HS-5 (cell line): ENCODE measurements around the gene DLX4.

ENCODE experiments used
- DNase-seq: peaks from one replicate; pipeline ENCODE4 v3.0.0-alpha.2; 2012; ENCODE audit warnings: low read depth

Gene DLX4

DNA sequence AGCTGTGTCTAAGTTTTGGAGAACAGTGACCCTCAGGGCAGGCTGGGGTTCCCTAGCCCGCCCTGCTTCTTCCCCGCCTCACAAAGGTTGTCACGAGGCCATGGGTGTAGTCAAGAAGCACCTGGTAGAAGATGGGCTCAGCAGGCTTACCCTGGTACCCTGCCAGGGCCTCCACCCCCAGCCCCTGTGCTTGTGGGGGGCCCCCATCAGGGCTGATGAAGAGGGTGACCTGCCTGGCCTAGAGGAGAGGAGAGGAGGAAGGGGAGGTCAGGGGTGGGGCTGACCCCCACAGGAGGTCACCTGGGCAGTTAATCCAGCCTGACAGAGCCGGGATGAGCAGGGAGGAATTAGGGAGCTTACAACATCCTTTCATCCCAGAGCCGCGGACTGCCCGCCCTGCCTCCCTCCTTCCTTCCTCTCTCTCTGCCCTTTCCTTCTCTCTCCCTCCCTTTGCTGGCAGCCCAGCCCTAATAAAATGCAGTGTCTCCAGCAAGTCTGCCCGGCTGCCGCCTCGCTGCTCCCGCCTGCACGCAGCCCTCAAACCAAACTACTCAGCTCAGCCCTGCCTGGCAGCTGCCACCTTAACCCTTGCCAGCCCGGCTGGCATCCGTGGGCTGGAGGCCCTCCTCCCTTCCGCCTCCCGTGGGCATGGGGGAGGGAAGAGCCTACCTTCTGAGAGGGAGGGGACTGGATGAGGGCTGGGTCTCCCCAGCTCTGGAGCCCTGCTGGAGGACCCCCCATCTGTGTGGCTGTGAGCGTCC, 18.9 kb downstream of the DLX4 start:
- DNase-seq, result no peak

DNA sequence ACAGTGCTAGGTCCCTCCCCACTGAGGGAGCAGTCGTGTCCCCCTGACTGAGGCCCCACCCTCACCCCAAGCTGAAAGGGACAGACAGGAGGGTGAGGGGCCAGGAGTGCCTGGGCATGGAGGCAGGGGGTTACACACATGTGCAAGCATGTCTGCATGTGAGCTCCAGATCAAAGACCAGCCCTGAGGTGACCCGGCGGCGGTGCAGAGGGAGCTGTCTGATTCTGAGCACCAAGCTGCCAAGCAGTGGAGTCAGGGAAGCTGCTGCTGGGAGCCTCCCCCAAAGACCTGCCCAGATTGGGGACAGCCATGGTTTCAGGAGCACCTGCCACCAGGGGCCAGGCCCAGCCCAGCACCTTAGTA, 20.5 kb downstream of the DLX4 start:
- DNase-seq, result no peak

DNA sequence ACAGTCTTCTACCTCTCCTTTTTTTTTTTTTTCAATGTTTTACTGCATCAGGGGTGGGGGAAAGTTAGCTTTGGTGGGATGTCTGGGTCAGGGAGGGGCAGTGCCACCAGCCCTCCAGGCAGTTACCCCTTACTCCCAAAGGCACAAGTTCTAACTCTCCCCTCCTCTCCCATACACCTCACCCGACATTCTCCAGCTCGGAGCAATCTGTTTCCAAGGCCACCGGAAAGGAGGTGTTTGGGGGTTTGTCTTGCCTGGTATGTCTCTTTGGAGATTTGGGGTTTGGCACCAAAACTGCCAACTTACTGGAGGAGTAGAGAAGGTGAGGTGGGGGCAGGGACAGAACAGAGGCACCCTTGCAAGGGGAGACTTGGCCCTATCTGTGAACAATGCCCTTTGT, 21.3 kb downstream of the DLX4 start:
- DNase-seq, result no peak

DNA sequence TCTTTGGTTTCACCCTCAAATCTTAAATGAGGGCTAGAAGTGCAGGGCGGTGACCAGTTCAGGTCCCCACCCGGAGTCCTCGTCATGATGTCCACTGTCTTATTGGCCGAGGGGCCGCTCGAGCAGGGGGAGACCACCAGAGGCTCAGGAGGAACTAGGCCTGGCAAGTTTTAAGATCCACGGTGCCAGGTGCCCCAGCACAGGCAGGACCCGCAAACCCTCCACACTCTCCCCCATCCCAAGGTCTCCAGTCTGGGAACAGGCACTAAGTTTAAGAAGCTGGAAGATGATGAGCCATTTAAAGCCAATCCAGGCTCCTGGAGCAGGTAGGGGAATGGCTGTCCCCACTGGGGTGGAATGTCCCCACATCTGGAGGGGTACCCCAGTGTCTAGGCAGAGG, 21.9 kb downstream of the DLX4 start:
- DNase-seq, result no peak

DNA sequence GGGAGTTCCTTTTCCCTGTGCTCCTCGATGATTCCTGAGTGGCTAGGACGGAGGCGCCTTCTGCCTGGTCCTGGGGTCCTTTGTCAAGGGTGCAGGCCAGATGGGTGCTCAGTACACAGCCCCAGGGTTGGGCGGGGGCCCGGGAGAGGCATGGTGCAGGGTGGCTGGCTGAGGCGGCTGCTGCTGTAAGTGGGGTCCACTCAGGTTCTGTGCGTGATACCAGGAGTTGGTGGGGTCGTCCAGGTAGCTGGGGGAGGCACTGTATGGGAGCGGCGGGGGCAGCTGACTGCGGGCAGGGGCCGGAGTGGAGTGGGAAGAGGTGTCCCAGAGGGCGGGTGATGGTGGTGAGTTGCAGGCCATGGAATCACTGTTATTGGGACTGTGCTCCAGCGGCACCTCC, 22.4 kb downstream of the DLX4 start:
- no peak for DNase-seq

DNA sequence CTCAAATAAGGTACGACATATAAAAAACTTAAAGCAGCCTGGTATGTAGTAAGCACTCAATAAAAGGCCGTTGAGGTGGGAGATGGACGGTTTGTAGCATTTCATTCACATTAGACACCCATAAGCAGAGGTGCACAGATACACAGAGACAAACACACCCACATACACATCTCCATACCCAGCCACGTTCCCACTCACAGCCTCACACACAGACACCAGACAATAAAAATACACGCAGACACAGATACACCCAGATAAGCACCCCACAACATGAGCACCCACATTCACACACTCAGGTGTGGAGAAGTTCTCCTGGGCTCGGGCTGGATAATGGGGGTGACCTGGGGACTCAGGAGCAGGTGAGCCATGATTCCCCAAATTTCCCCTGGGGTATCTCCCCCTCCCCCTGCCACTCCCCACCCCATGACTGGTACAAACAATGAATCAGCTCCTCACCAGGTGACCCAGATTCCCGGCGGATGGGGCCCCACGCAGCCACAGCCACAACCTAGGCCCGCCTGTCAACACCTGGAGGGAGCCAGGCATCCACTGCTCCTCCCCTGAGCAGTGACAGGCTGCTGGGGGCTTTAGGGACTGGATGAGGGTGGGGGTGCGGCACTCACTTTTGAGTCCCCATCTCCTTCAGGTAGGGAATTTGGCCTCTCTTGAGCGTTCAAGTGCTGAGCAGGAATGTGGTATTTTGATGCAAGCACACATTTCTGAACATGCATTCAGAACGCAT, 23.4 kb downstream of the DLX4 start:
- DNase-seq, result no peak

DNA sequence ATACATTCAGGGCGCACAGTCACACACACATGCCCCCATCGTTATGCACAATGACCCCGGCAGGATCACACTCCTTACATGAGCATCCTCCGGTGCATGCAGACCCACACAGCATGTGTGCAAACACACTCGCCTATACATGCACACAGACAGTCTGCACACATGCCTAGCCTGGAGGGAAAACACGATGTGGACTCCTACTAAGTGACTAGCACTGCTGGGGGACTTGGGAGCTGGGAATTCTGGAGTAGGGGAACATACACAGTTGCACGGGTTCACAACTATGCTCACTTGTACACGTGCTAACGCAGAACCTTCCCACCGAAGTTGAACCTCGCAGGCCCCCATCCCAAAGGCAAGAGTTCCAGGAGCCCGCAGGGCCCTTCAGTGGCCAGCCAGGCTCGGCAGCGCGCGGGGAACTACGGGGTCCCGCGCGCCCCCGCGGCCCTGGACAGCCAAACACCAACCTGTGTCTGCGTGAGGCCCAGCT, 24.0 kb downstream of the DLX4 start:
- DNase-seq, result no peak

DNA sequence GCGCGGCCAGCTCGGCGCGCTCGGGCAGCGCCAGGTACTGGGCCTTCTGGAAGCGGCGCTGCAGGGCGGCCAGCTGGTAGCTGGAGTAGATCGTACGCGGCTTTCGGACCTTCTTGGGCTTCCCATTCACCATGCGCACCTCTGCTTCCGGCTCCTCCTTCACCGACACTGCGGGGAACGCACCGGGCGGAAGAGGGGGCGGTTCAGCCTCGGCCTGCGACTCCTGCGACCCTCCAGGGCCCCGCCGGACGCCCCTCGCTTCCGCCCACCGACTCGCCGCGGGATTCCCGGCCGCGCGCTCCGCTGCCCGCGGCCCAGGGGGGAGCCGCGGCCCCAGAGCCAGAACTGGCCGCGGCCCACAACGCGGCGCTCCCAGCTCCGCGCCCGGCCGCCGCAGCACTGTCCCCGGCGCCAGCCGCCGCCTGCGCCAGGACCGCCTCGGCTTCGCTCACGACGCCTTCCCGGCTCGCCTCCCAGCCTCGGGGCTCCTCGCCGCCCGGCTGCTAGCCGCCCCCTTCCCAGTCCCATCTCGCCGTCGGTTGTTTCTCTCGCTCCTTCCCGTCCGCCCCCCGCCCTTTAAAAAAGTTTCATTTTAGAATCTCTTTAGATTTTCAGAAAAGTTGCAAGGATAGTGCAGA, 24.6 kb downstream of the DLX4 start:
- no peak for DNase-seq

DNA sequence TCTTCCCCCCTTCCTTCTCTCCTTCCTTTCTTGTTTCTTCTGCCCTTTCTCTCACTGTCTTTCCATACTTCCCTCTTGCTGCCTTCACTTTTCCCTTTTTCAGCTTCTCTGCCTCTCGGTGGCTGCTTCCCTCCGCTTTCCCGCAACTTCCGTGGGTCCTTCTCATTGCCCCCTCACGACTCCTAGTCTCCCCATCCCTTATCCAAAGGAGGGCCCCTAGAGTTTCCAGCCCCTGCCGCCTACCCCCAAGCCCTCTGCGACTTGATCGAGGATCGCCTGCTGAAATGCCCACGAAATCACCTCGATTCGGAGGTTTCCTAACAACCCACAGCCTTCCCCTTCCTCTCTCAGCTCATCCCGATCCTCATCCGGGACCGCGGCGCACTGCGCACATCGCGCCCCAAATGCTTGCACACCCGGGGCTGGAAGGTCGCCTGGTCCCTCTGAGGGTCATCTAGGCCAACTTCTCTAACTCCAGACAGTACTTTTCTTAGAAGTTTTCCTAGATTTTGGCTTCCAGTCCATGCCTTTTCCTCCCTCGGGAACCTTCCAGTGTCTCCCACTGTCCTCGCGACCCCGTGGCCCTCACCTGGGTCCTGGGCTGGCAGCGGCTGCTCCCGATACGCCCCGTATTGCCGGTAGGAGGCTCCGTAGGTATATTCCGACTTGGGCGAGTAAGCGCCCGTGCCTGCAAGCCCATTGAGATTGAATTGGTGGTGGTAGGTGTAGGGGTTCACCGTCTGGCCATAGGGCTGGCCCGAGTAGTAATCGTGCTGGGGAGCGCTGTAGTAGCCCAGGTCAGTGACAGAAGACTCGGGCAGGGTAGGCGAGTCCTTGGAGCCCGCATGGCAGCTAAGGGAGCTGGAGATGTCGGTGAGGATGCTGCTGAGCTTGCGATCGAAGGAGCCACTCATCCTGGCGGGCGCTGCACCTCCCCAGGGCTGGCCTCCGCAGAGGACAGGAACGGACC, 25.4 kb downstream of the DLX4 start:
- no peak for DNase-seq

DNA sequence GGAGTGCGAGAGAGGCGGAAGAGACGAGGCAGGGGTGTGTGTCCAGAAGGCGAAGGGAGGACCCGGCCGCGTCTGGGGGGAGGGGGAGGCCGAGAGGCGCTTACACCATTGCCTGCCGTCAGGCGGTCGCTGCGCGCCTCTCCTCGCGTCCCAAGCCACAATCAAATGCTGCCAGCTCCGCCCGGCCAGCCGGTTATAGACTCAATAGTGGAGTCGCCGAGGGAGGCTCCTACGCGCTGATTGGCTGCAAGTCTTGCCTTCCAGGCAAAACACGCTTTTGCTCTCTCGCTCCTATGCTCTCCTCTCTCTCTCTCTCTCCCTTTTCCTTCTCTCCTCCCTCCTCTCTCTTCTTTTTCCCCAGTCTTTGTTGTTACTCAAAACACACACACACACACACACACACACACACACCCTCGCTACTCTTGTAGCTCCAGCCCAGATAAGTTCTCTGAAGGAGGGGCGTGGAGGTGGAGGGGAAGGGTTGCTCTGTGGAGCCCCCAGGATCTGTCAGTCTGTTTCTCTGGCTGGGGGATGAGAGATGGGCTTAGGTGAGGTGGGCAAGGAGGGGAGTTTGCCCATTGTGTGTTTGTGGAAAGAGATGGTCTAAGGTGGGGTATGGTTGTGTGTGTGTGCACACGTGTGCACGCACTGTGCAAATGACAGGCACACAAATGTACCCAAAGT, 26.2 kb downstream of the DLX4 start, which contains the start of gene DLX3:
Gene DLX3, minus strand, starts transcription at position 170 of the 684 bp plus-strand sequence. CDS start 226 bp downstream, outside the sequence.
- peak; percentile 37 for DNase-seq

DNA sequence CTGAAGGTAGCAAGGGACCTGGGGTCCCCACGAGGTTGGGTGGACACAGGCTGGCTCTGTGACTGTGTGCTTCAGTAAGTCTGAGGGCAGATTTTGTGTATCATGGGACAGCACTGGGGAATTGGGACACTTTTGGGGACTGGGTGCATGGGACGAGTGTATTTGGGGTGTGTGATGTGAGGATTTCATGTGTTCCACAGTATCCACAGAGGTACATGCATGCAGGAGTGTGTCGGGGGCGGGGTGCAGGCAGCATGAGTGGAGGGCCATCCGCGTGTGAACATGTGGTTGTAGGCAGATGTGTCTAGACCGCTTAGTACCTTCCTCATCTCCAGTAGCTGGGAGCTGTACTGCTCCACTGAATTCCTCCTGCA, 27.1 kb downstream of the DLX4 start:
- DNase-seq, result no peak

DNA sequence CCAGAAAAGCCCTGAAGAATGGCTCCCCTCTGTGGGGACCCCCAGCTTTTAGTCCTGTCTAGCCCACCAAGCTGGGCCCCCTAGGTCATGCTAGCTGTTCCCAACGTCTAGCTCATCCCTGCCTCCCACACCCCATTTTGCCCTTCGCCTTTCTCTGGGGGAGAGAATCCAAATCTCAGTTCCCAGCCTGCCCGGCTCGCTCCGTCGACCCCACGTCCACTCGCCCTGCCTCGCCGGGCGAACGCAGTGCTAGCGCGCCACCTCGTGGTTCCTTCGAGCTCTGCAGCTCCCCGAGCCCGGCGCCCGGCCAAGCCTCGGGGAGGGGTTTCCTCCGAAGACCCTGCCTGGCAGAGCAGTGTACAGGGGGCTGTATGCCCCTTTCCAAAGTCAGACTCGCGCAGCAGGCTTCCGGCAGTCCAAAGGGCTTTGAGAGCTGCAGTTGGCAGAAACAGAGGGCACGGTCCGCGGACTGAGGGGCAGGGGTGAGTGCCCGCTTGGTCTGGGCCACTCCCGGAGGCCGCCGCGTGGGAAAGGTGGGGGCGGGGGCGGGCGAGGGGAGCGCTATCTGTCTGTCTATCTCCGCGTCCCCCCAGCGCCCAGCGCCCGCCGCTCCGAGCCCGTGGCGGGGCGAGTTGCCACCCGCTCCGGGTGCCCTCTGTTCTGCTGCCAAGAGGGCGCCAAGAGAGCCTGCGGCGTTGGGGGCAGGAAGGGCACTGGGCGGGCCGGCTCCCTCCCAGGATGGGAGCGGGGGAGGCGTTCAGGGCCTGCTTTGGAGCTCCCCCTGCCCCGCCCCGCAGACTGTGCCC, 27.7 kb downstream of the DLX4 start:
- DNase-seq, result no peak

DNA sequence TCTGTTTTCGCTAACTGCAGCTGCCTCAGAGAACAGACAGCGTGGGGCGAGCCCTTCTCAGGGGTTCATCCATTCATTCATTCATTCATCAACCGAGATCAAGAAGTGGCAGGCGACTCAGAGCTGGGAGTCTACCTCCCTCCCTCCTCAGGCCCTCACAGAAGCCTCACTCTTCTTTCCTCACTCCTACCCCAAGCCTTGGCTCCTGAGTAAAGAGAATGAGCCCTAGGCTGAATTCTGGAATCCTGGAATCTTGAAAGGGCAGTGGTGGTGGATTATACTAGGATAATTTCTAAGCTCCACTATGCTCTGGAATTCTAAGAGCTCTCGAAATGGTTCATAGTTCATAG, 28.3 kb downstream of the DLX4 start:
- no peak for DNase-seq

DNA sequence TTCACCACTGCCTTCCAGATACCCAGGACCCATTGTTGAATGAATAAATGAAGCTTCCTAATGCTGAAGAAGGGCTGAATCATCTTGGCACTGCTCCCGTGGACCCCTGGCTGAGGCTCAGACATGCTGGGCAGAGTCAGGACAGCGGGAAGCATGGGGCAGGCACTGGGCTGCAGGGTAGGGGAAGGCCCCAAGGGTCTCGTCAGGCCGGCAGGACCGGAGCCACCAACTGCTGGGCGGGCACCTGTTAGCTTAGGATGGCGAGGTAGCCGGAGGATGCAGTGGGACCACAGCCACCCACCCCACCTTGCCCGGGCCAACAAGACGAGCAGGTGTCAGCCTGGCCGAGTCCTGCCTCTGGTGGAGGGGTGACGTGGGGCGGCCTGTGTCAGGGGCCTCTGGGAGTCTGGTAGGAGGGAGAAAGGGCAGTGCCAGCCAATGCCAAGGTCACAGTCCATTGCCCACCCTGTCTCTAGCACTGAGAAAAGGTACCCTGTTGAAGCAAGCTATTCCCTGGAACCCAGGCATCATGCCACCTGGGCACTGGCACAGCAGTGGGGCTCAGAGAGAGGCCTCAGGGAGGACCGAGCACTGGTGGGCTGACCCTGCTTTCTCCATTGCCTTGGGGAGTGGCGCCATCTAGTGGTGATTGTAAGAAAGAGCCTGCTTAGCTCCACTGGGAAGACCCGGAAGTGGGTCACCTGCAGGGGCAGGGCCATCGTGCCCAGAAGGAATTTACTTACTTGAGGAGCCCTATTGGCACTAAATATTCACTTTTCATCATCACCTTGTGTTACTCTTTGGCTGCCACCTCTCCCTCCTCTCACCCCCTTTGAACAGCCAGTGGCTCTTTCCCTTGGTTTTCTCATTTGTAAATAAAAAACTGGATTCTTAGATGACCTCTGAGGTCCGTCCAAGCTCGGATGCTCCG, 29.0 kb downstream of the DLX4 start:
- DNase-seq, result peak; percentile 55

DNA sequence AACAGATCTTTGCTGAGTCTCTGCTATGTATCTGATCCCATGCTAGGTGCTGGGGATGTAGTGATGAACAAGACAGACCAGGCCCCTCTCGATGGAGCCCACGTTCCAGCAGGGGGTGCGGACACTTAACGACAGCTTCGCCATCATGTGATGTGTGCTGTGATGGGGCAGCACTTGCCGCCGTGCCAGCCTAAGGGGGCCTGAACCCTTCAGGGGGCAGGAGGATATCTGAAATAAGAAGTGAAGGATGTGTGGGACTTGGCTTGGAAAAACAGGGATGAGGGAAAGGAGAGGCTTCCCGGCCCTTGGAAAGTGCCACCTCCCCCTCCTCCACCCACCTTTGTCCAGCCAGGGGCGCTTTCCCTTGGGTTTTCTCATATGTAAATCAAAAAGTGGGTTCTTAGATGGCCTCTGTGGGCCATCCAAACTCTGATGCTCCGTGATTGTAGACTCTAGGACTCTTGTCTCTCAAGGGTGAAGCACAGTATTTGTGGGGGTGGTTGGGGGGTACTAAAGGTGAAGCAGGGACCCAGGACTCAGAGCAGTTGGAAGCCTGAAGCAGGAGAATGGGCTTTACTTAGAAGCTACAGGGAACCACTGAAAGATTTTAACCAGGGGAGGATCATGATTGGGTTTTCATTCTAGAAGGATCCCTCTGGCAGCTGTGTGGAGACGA, 30.0 kb downstream of the DLX4 start:
- DNase-seq, result no peak

DNA sequence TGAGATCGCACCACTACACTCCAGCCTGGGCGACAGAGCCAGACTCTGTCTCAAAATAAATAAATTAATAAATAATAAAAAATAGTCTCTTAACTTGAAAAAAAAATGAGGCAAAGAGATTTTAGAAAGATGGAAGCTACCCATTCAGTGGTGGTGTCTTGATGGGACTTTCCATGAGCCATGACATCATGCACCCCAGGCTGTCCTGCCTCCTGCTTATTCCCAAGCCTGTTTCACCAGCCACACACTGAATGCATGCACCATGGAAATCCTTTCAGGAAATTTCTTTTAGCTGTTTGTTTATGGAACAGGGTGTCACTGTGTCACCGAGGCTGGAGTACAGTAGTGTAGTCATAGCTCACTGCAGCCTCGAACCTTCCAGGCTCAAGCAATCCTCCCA, 34.9 kb downstream of the DLX4 start:
- no peak for DNase-seq

DNA sequence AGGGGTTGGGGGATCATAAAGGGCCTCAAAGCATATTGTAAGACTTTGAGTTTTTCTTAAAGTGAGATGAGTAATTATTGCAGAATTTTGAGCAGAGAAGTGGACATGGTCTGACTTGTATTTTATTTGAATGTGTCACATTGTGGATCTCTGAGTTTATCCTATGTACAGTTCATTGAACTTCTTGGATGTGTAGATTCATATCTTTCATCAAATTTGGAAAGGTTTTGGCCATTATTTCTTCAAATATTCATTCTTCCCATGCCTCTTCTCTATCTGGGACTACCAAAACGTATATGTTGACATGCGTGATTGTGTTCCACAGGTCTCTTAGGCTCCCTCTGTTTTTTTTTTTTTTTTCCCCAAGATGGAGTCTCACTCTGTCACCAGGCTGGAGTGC, 40.3 kb downstream of the DLX4 start:
- DNase-seq, result no peak

DNA sequence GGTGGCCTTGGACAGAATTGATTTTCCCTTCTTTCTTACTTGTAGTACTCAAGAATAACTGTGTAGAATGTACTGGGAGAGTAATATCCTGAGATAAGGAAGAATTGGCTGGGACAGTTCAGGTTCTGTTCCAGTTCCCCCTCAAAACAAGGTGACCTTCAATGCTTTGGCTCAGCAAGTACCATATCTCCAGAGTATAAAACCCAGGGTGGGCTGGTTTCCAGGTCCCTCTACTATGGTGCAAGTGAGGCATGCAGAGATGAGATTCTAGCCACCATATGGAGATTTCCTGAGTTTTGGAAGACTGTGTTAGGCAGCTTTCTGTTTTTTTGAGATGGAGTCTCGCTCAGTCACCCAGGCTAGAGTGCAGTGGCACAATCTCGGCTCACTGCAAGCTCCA, 44.1 kb downstream of the DLX4 start:
- no peak for DNase-seq
